ENCODE results near the gene ARHGEF33.

ARHGEF33 gene

DNA sequence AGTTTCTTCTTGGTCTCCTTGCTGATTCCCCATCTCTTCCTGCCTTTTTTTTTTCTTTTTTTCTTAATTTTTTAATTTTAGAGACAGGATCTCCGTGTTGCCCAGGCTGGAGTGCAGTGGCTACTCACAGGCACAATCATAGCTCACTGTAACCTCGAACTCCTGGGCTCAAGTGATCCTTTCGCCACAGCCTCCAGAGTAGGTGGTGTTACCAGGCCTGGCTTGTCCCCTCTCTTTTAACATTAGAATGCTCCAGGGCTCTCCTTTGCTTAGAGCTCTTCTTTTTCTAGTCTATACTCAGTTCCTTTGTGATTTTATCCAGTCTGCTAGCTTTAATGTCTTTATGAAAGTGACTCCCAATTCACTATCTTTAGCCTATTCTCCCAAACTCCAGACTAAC is 89.2 kb downstream of the ARHGEF33 start:
- Histone ChIP-seq H3K27me3 (no peaks in the 10 kb centered on the region), H3K9me3 (no peaks in the 10 kb centered on the region), H3K4me1 (no peaks in the 10 kb centered on the region), H3K36me3 (no peaks in the 10 kb centered on the region), H3K4me3 (ENCODE audit: low read depth, low read length) (no peak overlapping the region)
- no peak for DNase-seq
- TF ChIP-seq CTCF (IDR thresholded peaks at IDR 0.05; ENCODE audit: low read depth, low read length) = no peak

DNA sequence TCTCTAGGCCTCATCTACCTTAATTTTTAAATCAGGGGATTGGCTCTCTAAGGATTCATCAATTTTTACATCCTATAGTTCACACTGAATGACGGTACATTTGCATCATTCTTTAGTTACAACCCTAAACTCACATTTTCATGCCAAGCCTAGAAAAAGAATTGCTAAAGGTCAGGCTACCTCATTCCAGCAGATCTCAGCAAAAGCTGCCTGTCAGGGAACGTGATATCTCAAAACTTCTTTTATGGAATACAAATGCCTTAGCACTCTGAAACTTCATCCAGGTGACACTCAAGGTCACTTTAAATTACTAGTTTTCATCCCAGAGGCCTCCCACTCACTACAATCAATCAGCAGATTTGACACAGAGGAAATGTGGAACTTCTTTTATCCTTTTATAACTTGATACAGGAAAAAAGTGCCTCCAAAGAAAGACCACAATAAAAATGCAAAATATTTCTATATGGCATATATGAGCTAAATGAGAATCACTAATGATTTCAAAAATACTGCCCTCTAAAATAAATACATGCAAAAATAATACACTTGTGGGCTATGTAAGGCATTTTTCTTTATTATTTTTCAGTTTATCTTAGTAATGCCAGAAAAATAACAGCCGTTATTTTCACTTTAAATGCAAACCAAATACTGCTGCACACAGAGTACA is 91.5 kb downstream of the ARHGEF33 start:
- Histone ChIP-seq H3K36me3 (peaks cover 9% of the 10 kb centered on the region), H3K4me1 (no peaks in the 10 kb centered on the region), H3K9me3 (no peaks in the 10 kb centered on the region), H3K27me3 (no peaks in the 10 kb centered on the region), H3K4me3 (ENCODE audit: low read depth, low read length) (no peak overlapping the region)
- no peak for TF ChIP-seq CTCF (IDR thresholded peaks at IDR 0.05; ENCODE audit: low read depth, low read length)
- no peak for DNase-seq

GRCh38 chr2:38981670-38982357 is 92.1 kb downstream of the ARHGEF33 start:
- no peaks in the 10 kb centered on the region for H3K4me1 ChIP-seq
- no peak for DNase-seq
- no peak overlapping the region for H3K4me3 ChIP-seq (ENCODE audit: low read depth, low read length)
- H3K27me3 ChIP-seq = no peaks in the 10 kb centered on the region
- H3K36me3 ChIP-seq = peaks cover 10% of the 10 kb centered on the region
- no peak for TF ChIP-seq CTCF (IDR thresholded peaks at IDR 0.05; ENCODE audit: low read depth, low read length)
- no peaks in the 10 kb centered on the region for H3K9me3 ChIP-seq

DNA sequence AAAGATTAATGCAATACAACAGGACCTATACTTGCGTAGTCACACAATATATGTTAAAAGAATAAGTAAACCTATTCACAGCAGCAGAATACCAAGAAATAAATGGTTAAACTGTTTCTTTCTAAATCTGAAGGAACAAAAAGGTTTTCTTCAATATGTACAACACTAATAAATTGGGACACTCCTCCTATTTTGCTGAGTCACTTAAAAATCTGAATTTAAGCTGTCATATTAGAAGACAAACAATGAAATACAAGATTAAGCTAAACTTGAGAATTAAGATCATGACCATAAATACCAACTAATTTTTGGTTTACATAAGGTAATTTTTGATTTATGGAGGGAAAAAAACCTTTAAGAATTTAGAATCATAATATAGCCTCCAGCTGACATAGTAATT is 92.8 kb downstream of the ARHGEF33 start:
- Histone ChIP-seq H3K36me3 (peaks cover 10% of the 10 kb centered on the region), H3K4me3 (ENCODE audit: low read depth, low read length) (no peak overlapping the region), H3K4me1 (no peaks in the 10 kb centered on the region), H3K27me3 (no peaks in the 10 kb centered on the region), H3K9me3 (no peaks in the 10 kb centered on the region)
- DNase-seq = no peak
- TF ChIP-seq CTCF (IDR thresholded peaks at IDR 0.05; ENCODE audit: low read depth, low read length) = no peak

DNA sequence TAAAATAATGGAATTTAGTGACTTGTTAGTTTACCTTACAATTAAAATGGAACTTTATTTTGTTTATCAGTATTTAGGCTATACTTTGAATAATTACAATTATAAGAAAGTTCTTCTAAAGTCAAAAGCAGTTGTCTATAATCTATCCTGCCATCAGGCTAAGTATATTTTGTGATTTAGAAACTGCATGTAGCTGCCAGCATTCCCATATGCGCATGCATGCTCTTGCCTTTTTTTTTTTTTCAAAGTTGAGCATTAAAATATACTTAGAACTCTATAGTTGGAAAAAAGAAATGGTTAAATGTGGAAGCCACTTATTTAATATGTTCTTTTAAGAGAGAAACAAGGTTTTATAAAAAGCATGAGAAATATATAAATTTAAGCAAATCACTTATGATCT is 99.0 kb downstream of the ARHGEF33 start:
- no peak overlapping the region for H3K4me3 ChIP-seq (ENCODE audit: low read depth, low read length)
- no peak for TF ChIP-seq CTCF (IDR thresholded peaks at IDR 0.05; ENCODE audit: low read depth, low read length)
- no peaks in the 10 kb centered on the region for H3K4me1 ChIP-seq
- H3K9me3 ChIP-seq = no peaks in the 10 kb centered on the region
- no peak for DNase-seq
- H3K36me3 ChIP-seq = peaks cover 10% of the 10 kb centered on the region
- H3K27me3 ChIP-seq = no peaks in the 10 kb centered on the region

GRCh38 chr2:38991899-38992298 is 102.2 kb downstream of the ARHGEF33 start:
- no peak for TF ChIP-seq CTCF (IDR thresholded peaks at IDR 0.05; ENCODE audit: low read depth, low read length)
- Histone ChIP-seq H3K36me3 (peaks cover 3% of the 10 kb centered on the region), H3K4me1 (no peaks in the 10 kb centered on the region), H3K9me3 (no peaks in the 10 kb centered on the region), H3K27me3 (no peaks in the 10 kb centered on the region), H3K4me3 (ENCODE audit: low read depth, low read length) (no peak overlapping the region)
- DNase-seq = no peak
